RWPE1 (cell line): ENCODE measurements around the gene DCN.

ENCODE experiments used
- CTCF ChIA-PET: fragments of 350-600 bp; sonication (Branson Sonifier 250); formaldehyde crosslinking; extraction: SDS; loops from one replicate; lab custom pipeline; 2021; lab: Yijun Ruan, JAX
- POLR2A ChIA-PET: fragments of 400-600 bp; formaldehyde crosslinking; extraction: SDS; loops from one replicate; lab custom pipeline; 2020; ENCODE audit warnings: antibody characterized with exemption; ENCODE audit not compliant: low non-redundant PET; lab: Yijun Ruan, JAX
- DNase-seq: peaks from one replicate; pipeline ENCODE4 v3.0.0; 2012; ENCODE audit warnings: low spot score
- H3K27ac ChIP-seq: fragments of 450-650 bp; 2 replicates; pipeline ENCODE4 v1.5.1; 2017
- TF ChIP-seq, protein P1 (sequence below): fragments of 450-650 bp; conservative IDR thresholded peaks from 2 replicates; pipeline ENCODE4 v1.5.1; 2017; ENCODE audit warnings: low read depth, mild to moderate bottlenecking

The DCN gene, protein sequence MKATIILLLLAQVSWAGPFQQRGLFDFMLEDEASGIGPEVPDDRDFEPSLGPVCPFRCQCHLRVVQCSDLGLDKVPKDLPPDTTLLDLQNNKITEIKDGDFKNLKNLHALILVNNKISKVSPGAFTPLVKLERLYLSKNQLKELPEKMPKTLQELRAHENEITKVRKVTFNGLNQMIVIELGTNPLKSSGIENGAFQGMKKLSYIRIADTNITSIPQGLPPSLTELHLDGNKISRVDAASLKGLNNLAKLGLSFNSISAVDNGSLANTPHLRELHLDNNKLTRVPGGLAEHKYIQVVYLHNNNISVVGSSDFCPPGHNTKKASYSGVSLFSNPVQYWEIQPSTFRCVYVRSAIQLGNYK

DNA sequence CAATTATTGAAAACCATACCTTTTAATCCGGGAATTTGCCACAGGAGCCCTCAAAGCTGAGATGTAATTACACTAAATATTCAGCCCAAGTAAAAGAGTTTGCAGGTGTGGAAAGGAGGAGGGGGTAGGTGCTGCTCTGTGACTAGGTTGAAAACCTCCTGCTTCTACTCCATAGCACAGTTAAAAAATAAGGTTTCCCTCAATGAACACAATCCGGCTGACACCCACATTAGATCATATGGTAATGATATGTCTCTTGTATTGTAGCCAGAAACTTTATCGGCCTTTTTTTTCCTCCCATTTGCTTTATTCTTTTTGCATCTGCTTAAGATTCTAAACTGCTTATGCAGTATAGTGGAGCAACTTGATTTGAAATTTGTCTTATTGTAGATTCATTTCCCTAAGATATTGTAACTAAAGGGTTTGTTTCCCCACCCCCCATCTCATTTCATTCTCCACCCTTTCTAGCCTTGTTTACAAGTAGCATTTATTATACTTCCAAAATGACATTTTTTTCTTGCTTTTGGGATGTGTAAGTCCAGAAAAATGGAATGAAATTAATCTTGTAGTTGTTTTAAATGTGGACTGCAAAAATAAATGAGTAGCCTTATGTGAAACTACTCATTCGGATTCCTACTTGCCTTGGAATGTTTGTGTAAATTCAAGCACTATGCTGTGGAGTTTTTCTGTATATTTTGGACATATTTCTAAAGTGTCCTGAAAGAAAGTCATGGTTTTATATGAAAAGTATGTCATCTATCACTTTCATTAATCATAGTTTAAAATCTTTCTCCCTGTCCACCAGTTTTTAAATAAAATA lies at the start of gene DCN:
DCN (minus strand) TSS at position 182 of the 820 bp plus-strand sequence. CDS start 4,265 bp downstream, outside the sequence.
- DNase-seq = no peak
- no peak within 1 kb of the TSS for H3K27ac ChIP-seq
- TF ChIP-seq, protein P1, sequence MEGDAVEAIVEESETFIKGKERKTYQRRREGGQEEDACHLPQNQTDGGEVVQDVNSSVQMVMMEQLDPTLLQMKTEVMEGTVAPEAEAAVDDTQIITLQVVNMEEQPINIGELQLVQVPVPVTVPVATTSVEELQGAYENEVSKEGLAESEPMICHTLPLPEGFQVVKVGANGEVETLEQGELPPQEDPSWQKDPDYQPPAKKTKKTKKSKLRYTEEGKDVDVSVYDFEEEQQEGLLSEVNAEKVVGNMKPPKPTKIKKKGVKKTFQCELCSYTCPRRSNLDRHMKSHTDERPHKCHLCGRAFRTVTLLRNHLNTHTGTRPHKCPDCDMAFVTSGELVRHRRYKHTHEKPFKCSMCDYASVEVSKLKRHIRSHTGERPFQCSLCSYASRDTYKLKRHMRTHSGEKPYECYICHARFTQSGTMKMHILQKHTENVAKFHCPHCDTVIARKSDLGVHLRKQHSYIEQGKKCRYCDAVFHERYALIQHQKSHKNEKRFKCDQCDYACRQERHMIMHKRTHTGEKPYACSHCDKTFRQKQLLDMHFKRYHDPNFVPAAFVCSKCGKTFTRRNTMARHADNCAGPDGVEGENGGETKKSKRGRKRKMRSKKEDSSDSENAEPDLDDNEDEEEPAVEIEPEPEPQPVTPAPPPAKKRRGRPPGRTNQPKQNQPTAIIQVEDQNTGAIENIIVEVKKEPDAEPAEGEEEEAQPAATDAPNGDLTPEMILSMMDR = no peak
- ChIA-PET CTCF (no interaction called here), POLR2A (no interaction called here)

DNA sequence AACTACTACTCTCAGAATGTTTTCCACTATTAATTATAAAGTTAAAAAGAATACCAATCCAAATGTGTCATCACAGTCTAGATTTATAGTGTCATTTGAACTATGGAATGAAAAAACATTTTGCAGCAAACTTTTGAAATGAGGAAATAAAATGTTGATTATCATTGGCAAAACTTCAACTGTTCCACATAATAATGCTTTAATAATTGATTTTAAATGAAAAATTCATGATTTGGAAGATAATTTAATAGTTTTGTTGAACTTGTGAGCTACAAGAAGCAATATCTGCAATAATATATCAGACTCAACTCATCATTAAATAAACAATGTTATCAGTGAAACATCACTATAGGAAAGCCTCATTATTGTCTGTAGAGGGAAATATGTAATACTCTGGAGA lies 48.2 kb upstream of the DCN start:
- no peak overlapping the region for H3K27ac ChIP-seq
- TF ChIP-seq, protein P1 = no peak
- ChIA-PET CTCF (interaction anchor here (0.7 kb wide), 1 partner anchor 1138 kb away, joined by 6 read pairs; no protein-coding TSS in a partner anchor), POLR2A (no interaction called here)
- no peak for DNase-seq

DNA sequence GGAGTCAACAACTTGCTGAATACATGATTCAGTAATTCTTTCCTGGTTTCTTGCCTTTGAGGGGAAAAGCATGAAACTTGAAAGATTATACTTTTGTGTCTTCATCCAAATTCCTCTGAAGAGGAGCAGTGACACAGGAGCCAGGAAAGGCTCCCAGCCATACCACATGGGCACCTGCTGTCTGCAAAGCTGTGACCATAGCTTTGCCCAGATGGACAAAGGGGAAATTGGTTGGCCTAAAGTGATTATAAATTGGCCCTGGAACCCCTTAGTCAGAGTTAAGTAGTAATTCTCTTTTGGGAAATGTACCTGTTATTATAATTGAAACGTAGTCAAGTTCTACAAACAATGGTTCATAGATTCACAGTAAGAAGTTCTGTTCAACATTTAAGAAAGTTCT lies 44.3 kb upstream of the DCN start:
- TF ChIP-seq, protein P1 = no peak
- H3K27ac ChIP-seq = no peak overlapping the region
- POLR2A ChIA-PET = no interaction called here
- CTCF ChIA-PET = interaction anchor here (0.6 kb wide), 1 partner anchor 259 kb away, joined by 4 read pairs; no protein-coding TSS in a partner anchor
- DNase-seq = no peak

DNA sequence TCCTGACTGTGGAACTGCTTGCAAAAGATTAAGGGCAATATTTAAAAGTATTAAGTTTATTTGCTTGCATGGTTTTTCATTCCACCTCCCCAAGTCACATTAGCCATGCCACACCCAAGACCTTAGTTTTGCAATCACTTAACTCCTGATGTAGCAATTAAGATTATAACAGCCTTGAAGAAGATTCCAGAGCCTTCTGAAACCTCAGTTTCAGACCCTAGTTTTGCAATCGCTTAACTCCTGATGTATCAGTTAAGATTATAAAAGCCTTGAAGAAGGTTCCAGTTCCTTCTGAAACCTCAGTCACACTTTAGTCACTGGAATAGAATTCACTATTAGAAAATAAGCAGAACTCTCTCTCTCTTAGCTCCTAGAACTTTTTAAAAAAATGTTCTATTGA lies 42.7 kb upstream of the DCN start:
- H3K27ac ChIP-seq = no peak overlapping the region
- DNase-seq = no peak
- TF ChIP-seq, protein P1 = no peak

DNA sequence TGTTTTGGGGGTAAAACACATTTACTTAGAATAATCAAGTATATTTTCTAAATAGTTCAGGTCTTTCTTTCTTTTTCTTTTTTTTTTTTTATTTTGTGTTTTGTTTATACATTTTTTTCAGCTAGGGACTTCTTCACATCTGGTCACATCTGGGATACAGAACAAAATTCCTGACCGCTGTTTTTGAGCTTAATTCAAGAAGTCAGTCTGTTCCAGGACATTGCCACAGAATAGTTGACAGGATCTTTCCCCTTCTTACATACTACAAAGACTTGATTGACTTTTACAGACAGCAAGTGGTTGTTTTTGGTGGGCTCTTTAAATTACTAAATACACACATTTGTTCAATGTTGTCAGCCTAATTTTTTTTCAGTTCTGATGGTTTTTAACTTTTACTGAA lies 41.8 kb upstream of the DCN start:
- no peak for DNase-seq
- no peak overlapping the region for H3K27ac ChIP-seq
- POLR2A ChIA-PET = no interaction called here
- CTCF ChIA-PET = interaction anchor here (0.7 kb wide), 1 partner anchor 979 kb away, joined by 3 read pairs; no protein-coding TSS in a partner anchor
- TF ChIP-seq, protein P1 = no peak

More for the DNA sequence above, 42.7 kb upstream of the DCN start:
- CTCF ChIA-PET = interaction anchor here (0.6 kb wide), 1 partner anchor 101 kb away, joined by 3 read pairs; no protein-coding TSS in a partner anchor
- POLR2A ChIA-PET = no interaction called here

DNA sequence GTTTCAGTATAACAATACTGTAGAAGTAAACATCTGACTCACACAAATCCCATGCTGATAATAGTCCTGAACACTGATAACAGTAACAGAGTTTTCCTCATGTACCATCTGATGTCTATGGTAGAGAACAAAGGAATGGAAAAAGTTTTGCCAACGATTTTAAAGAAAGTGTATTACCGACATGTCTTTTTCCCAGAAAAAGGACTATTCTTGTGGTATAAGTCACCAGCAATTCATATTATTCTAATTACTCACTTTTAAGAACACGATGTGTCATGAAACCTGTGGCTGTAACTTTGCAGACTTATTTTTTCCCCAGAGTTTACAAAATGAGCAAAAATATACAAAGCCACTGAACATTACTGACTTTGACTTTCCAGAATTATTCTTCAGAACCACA lies 40.1 kb upstream of the DCN start:
- no peak overlapping the region for H3K27ac ChIP-seq
- ChIA-PET POLR2A (no interaction called here), CTCF (interaction anchor here (0.6 kb wide), 1 partner anchor 629 kb away, joined by 3 read pairs; no protein-coding TSS in a partner anchor)
- no peak for DNase-seq
- TF ChIP-seq, protein P1 = no peak
